ENCODE results near the gene FBXO17. TPM values are rescaled to one million over a fixed set of nuclear protein-coding genes. Genes with fewer than 3 reads are reported as not detected.

The FBXO17 gene
- total RNA-seq, 1 donor from 2014 or later = 77.3 TPM

- H3K36me3 Mint-ChIP-seq = peaks cover 8% of the 10 kb centered on the region
- H3K27ac Mint-ChIP-seq = peak overlapping the region; percentile 94
- peaks cover 15% of the 10 kb centered on the region for H3K4me1 Mint-ChIP-seq
- no peak for DNase-seq (ENCODE audit: low spot score in 2 of 2, unreplicated experiment in 2 of 2)
- no peaks in the 10 kb centered on the region for H3K9me3 Mint-ChIP-seq
- no peaks in the 10 kb centered on the region for H3K27me3 Mint-ChIP-seq (ENCODE audit: low read depth)
- peak overlapping the region; percentile 99 for H3K4me3 Mint-ChIP-seq
- no peak for TF ChIP-seq CTCF (IDR thresholded peaks at IDR 0.05; ENCODE audit: unreplicated experiment)
These were observed 74.8 kb downstream of the FBXO17 start for GRCh38 chr19:38900743-38901190.

GRCh38 chr19:38900202-38900629 is 75.3 kb downstream of the FBXO17 start:
- DNase-seq (ENCODE audit: low spot score in 2 of 2, unreplicated experiment in 2 of 2) = no peak
- Mint-ChIP-seq H3K36me3 (peaks cover 6% of the 10 kb centered on the region), H3K27me3 (ENCODE audit: low read depth) (no peaks in the 10 kb centered on the region), H3K27ac (peak overlapping the region; percentile 94), H3K4me3 (peak overlapping the region; percentile 99), H3K9me3 (no peaks in the 10 kb centered on the region), H3K4me1 (peaks cover 15% of the 10 kb centered on the region)
- no peak for TF ChIP-seq CTCF (IDR thresholded peaks at IDR 0.05; ENCODE audit: unreplicated experiment)

- Mint-ChIP-seq H3K27ac (peak within 1 kb of the TSS; percentile 100), H3K4me1 (peaks cover 15% of the 10 kb centered on the region), H3K4me3 (peak within 1 kb of the TSS; percentile 99), H3K27me3 (ENCODE audit: low read depth) (no peaks in the 10 kb centered on the region), H3K36me3 (peaks cover 6% of the 10 kb centered on the region), H3K9me3 (no peaks in the 10 kb centered on the region)
- TF ChIP-seq CTCF (IDR thresholded peaks at IDR 0.05; ENCODE audit: unreplicated experiment) = no peak
- peak; percentile 95 to 97 for DNase-seq (ENCODE audit: low spot score in 2 of 2, unreplicated experiment in 2 of 2)
These were observed 75.9 kb downstream of the FBXO17 start, which contains the start of the genes NFKBIB and SIRT2 for GRCh38 chr19:38899447-38900201. Gene NFKBIB (plus strand): TSS chr19:38899969. CDS start chr19:38900033, 64 bp downstream. Gene SIRT2 (minus strand): TSS chr19:38899618. CDS start chr19:38899521, 97 bp downstream.

- peaks cover 3% of the 10 kb centered on the region for H3K36me3 Mint-ChIP-seq
- H3K4me1 Mint-ChIP-seq = peaks cover 15% of the 10 kb centered on the region
- peak overlapping the region; percentile 100 for H3K27ac Mint-ChIP-seq
- TF ChIP-seq CTCF (IDR thresholded peaks at IDR 0.05; ENCODE audit: unreplicated experiment) = no peak
- H3K9me3 Mint-ChIP-seq = no peaks in the 10 kb centered on the region
- peak overlapping the region; percentile 99 for H3K4me3 Mint-ChIP-seq
- no peaks in the 10 kb centered on the region for H3K27me3 Mint-ChIP-seq (ENCODE audit: low read depth)
- DNase-seq (ENCODE audit: low spot score in 2 of 2, unreplicated experiment in 2 of 2) = no peak
These were observed 76.6 kb downstream of the FBXO17 start for GRCh38 chr19:38898788-38899446.

- DNase-seq (ENCODE audit: low spot score in 2 of 2, unreplicated experiment in 2 of 2) = no peak
- Mint-ChIP-seq H3K27me3 (ENCODE audit: low read depth) (no peaks in the 10 kb centered on the region), H3K9me3 (no peaks in the 10 kb centered on the region), H3K4me3 (no peak overlapping the region), H3K4me1 (peaks cover 9% of the 10 kb centered on the region), H3K36me3 (peaks cover 2% of the 10 kb centered on the region), H3K27ac (no peak overlapping the region)
- no peak for TF ChIP-seq CTCF (IDR thresholded peaks at IDR 0.05; ENCODE audit: unreplicated experiment)
These were observed 80.6 kb downstream of the FBXO17 start for GRCh38 chr19:38894968-38895367.

All from mesothelial cell of epicardium (in vitro differentiated cells).